ENCODE results near the gene TKT. TPM values are rescaled to one million over a fixed set of nuclear protein-coding genes. Genes with fewer than 3 reads are reported as not detected.

Gene TKT
- polyA plus RNA-seq, 1 donor, result 30.7 TPM

DNA sequence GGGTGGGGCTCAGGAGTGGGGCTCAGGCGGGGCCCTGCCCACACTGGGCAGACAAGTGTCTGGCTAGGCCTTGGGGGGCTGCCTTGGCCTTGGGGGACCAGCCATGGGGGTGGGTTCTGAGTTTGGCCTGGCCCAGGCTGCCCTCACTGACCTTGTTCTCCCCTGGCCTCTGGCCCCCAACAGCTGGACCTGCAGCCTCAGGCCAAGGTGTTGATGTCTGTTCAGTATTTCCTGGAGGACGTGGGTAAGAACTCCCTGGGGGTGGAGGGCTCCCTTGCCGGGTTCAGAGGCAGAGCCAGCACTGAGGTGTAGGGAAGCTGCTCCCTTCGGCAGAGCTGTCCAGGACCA is 74.8 kb downstream of the TKT start:
- no peak for DNase-seq (ENCODE audit: low read depth)

DNA sequence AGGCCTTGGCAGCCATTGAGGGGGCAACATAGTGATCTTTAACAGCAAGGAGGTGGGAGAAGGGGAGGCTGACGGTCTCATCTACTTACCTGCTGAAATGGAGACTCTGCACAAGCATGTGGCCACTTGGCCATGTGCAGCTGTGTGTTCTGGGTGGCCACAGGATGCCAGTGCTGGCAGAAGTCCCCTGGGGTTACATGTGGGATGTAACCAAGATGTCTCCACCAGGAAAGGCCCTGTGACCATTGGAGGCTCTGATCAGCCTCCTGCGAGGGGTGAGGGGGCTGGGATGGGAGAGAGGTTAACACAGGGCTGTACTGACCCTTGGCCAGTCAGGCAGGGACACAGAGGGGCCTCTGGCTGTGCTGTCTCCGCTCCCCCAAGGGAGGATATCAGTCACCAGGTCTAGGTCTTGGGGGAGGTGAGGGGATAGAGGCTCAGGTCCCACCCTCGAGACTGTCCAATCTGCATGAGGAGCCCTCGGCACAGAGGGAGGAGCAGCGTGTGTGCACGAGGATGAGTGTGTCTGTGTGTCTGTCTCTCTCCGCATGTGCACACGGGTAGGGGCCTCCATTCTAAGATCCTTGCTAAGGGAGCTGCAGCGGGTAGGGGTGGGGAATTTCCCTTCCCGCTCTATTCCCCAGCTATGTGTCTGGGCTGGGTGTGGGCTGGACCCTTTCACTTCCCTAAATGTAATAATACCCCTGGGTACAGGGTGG is 75.4 kb downstream of the TKT start:
- DNase-seq (ENCODE audit: low read depth), result no peak

DNA sequence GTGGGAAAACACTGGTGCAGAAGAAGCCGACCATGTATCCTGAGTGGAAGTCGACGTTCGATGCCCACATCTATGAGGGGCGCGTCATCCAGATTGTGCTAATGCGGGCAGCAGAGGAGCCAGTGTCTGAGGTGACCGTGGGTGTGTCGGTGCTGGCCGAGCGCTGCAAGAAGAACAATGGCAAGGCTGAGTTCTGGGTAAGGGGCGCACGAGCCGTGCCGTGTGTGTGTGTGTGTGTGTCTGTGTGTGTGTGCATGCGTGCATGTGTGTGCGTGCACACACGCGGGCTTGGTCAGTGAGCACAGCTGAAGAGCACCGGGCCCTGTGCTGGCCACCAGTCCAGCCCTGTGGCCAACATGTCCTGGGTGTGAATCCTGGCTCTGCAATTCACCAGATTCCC is 76.2 kb downstream of the TKT start:
- no peak for DNase-seq (ENCODE audit: low read depth)

DNA sequence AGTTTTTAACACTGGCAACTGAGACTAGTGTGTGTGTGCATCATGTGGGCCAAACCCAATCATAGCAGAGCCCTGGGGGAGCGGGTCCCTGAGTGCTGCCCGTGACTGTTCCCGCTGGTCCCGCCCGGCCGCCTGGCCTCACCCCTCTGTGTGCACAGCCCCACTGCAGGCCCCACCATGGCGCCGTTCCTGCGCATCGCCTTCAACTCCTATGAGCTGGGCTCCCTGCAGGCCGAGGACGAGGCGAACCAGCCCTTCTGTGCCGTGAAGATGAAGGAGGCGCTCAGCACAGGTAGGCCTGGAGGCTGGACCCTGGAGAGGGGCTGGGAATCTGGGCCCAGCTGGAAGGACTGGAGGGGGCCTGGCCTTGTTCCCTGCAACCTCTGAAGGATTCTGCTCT is 77.6 kb downstream of the TKT start:
- no peak for DNase-seq (ENCODE audit: low read depth)

DNA sequence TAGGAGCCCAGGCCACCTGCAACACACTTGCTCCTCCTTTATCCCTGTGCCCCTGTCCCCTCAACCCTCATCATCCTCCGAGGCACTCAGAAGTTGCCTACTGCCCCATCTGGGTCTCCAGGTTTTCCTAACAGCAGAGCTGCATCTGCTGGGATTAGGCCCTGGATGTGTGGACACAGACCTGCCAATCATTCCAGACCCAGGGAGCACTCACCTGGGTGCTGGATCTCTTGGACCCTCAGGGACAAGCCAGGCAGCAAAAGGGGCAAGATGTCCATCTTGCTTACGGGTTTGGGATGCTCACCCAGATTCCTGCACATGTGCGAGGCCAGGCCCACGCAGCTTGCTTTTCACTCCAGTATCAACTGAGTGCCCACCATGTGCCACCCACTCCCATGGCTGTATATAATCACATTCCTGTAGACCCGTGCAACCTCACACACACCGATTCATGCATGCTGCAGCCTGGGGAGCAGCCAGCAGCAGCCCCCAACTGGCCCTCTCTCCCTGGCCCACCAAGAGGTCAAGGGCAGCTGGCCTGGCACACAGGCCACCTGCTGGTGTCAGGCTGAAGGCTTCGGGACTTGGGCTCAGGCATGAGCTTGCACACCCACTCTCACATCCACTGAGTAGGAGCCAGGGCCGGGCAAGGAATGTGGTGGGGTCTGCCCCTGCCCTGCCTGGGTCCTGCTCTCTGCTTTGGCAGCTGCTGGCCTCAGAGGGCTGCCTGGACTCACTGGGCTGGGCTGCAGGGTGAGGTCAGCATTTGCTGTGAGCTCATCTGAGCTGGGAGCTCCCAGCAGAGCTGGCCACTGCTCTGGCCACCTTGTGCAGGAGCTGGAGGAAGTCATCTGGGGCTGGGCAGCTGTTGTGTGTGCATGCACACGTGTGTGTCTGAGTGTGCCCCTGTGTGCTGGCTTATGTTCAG is 79.9 kb downstream of the TKT start:
- no peak for DNase-seq (ENCODE audit: low read depth)

Other genes starting within 250 kb of the TKT start
- 7.8 TPM for gene SFMBT1, start 209.9 kb downstream of the TKT start, polyA plus RNA-seq (ENCODE audit: insufficient read length)
- 9.4 TPM for gene RFT1, start 125.6 kb downstream of the TKT start, polyA plus RNA-seq (ENCODE audit: insufficient read length)
- 6.9 TPM for gene PRKCD, start 94.8 kb downstream of the TKT start, polyA plus RNA-seq (ENCODE audit: insufficient read length)
- gene DCP1A, start 91.5 kb upstream of the TKT start, polyA plus RNA-seq (ENCODE audit: insufficient read length), result 21.3 TPM
- 1.4 TPM for gene CACNA1D, start 238.6 kb upstream of the TKT start, polyA plus RNA-seq (ENCODE audit: insufficient read length)